OCI-LY7 (cell line): Measurements from ENCODE around the gene RTEL1. TPM values are rescaled to one million over a fixed set of nuclear protein-coding genes. Genes with fewer than 3 reads are reported as not detected.
A peak's percentile ranks its signal among the peaks of the same experiment; 100 is the strongest.

Experiments
- BruUV-seq: library from RNA; stranded (reverse); fragments of 400-500 nt; replicated peaks from 2 replicates; lab custom pipeline; 2021; lab: Mats Ljungman, UMichigan
- CTCF ChIA-PET: fragments of 300-600 bp; sonication (Branson Sonifier 250); formaldehyde crosslinking; loops from one replicate; lab custom pipeline; 2022; ENCODE audit warnings: antibody characterized with exemption; ENCODE audit not compliant: unreplicated experiment; lab: Charles Lee
- POLR2A ChIA-PET: fragments of 300-600 bp; sonication (Branson Sonifier 250); formaldehyde crosslinking; loops from one replicate; lab custom pipeline; 2022; ENCODE audit warnings: antibody characterized with exemption; lab: Charles Lee
- DNase-seq: peaks from one replicate; pipeline ENCODE4 v3.0.0-alpha.2; 2015; ENCODE audit warnings: low spot score
- H2AFZ ChIP-seq: fragments of 200-600 bp; sonication (generic), shearing (Covaris generic); 2 replicates; pipeline ENCODE4 v1.6.1; 2014; ENCODE audit warnings: mild to moderate bottlenecking, antibody characterized with exemption, low read length, moderate library complexity
- H3K27ac ChIP-seq: fragments of 200-600 bp; sonication (generic); 2 replicates; pipeline ENCODE4 v1.5.1; 2014; ENCODE audit warnings: mixed run types, low read depth, mild to moderate bottlenecking, moderate library complexity, low read length, inconsistent platforms; ENCODE audit not compliant: poor library complexity, severe bottlenecking
- H3K36me3 ChIP-seq: fragments of 200-600 bp; sonication (generic); 2 replicates; pipeline ENCODE4 v1.6.1; 2014; ENCODE audit warnings: mild to moderate bottlenecking, antibody characterized with exemption, low read length, moderate library complexity, mixed read lengths; ENCODE audit not compliant: insufficient read depth
- H3K4me1 ChIP-seq: fragments of 200-600 bp; sonication (generic); 2 replicates; pipeline ENCODE4 v1.5.1; 2014; ENCODE audit warnings: mild to moderate bottlenecking, low read length; ENCODE audit not compliant: insufficient read depth, poor library complexity, severe bottlenecking
- H3K4me2 ChIP-seq: fragments of 200-600 bp; sonication (generic); 2 replicates; pipeline ENCODE4 v1.6.1; 2014; ENCODE audit warnings: mild to moderate bottlenecking, low read length
- H3K4me3 ChIP-seq: fragments of 200-600 bp; sonication (generic); 2 replicates; pipeline ENCODE4 v1.5.1; 2014; ENCODE audit warnings: mild to moderate bottlenecking, low read depth, low read length; ENCODE audit not compliant: poor library complexity, severe bottlenecking
- H3K79me2 ChIP-seq: fragments of 200-600 bp; sonication (generic); 2 replicates; pipeline ENCODE4 v1.6.1; 2016; ENCODE audit warnings: low read depth, mild to moderate bottlenecking, low read length, moderate library complexity, mixed read lengths; ENCODE audit not compliant: insufficient read depth
- H3K9me2 ChIP-seq: fragments of 200-600 bp; sonication (generic); 2 replicates; pipeline ENCODE4 v1.6.1; 2016; ENCODE audit warnings: mild to moderate bottlenecking, low read length, mixed read lengths; ENCODE audit not compliant: insufficient read depth
- H3K9me3 ChIP-seq: fragments of 200-600 bp; sonication (generic); 2 replicates; pipeline ENCODE4 v1.6.1; 2014; ENCODE audit warnings: mild to moderate bottlenecking, mixed run types, low read length, mixed read lengths
- H4K20me1 ChIP-seq: fragments of 200-600 bp; sonication (generic); 2 replicates; pipeline ENCODE4 v1.6.1; 2014; ENCODE audit warnings: mild to moderate bottlenecking, antibody characterized with exemption, low read length, moderate library complexity, mixed read lengths; ENCODE audit not compliant: insufficient read depth
- CTCF ChIP-seq: fragments of 200-600 bp; sonication (generic); conservative IDR thresholded peaks from 2 replicates; pipeline ENCODE4 v1.5.1; 2014; ENCODE audit warnings: mild to moderate bottlenecking, antibody characterized with exemption, low read length, moderate library complexity, mixed read lengths
- EZH2phosphoT487 ChIP-seq: fragments of 200-600 bp; sonication (generic); IDR thresholded peaks from 2 replicates; pipeline ENCODE4 v1.6.1; 2018; ENCODE audit warnings: low read depth, borderline replicate concordance, mild to moderate bottlenecking, mixed run types, antibody characterized with exemption, low read length, moderate library complexity, mixed read lengths
- intact Hi-C: fragments of 100-400 bp; cut with micrococcal nuclease; formaldehyde crosslinking; loops from one replicate; pipeline ENCODE4 v1.10.0; 2022; ENCODE audit not compliant: unreplicated experiment
- total RNA-seq, 2 experiments: library from RNA; depleted of rRNA in 1 of 2; stranded (reverse); fragments of >200 nt in 1 of 2; shearing (Covaris generic) in 1 of 2; gene quantifications; 2 replicates each; pipeline ENCODE4 v1.2.3, GENCODE V29; 2014 to 2022

Gene RTEL1
- total RNA-seq, 2 experiments from 2014 or later: 22.5 to 47.2 TPM

- CTCF ChIA-PET: interaction anchor here (1.2 kb wide), 1 partner anchor 34 kb away, joined by 3 read pairs; the partner anchor contains the start of genes ARFRP1 and ZGPAT
- POLR2A ChIA-PET: interaction anchor here (0.6 kb wide), 1 partner anchor 67 kb away, joined by 3 read pairs; no protein-coding TSS in a partner anchor
- peak overlapping the region; percentile 58 for H3K27ac ChIP-seq
- no peak for TF ChIP-seq CTCF
- TF ChIP-seq EZH2phosphoT487: no peak
- no peak for DNase-seq
- no TSS peak for BruUV-seq
- peak overlapping the region; percentile 74 for H3K4me2 ChIP-seq
- H3K9me3 ChIP-seq: no peaks in the 10 kb centered on the region
- no peaks in the 10 kb centered on the region for H3K79me2 ChIP-seq
- H3K4me3 ChIP-seq: peak overlapping the region; percentile 69
- intact Hi-C loops: no loop called here
- H3K36me3 ChIP-seq: peaks cover 44% of the 10 kb centered on the region
- peaks cover 40% of the 10 kb centered on the region for H3K4me1 ChIP-seq
- H3K9me2 ChIP-seq: no peaks in the 10 kb centered on the region
- no peak overlapping the region for H2AFZ ChIP-seq
- no peaks in the 10 kb centered on the region for H4K20me1 ChIP-seq
These were observed 83.2 kb downstream of the RTEL1 start for GRCh38 chr20:63741354-63741675.

DNA sequence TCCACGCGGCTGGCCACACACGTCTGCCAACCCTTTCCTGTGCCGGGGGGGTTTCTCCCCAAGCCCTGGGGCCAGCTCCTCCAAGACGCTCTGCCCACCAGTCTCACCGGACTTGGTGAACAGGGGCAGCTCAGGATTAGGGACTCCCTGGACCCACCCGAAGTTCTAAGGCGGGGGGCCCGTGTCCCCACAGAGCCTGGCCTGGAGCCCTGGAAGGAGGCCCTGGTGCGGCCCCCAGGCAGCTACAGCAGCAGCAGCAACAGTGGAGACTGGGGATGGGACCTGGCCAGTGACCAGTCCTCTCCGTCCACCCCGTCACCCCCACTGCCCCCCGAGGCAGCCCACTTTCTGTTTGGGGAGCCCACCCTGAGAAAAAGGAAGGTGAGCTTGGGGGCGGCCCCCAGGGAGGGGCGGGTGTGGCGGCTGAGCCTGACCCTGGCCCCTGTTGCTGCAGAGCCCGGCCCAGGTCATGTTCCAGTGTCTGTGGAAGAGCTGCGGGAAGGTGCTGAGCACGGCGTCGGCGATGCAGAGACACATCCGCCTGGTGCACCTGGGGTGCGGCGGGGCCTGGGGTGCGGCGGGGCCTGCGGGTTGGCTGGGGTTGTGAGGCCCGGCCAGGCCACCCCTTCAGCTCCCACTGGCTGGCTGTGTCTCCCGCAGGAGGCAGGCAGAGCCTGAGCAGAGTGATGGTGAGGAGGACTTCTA lies 83.7 kb downstream of the RTEL1 start:
- intact Hi-C loops: no loop called here

More for the DNA sequence above, 83.7 kb downstream of the RTEL1 start:
- Histone ChIP-seq H3K4me1 (peaks cover 39% of the 10 kb centered on the region), H2AFZ (no peak overlapping the region), H3K4me3 (no peak overlapping the region), H3K79me2 (no peaks in the 10 kb centered on the region), H3K27ac (no peak overlapping the region), H4K20me1 (no peaks in the 10 kb centered on the region), H3K4me2 (no peak overlapping the region), H3K36me3 (peaks cover 41% of the 10 kb centered on the region), H3K9me3 (no peaks in the 10 kb centered on the region), H3K9me2 (no peaks in the 10 kb centered on the region)
- no peak for DNase-seq
- ChIA-PET POLR2A (no interaction called here), CTCF (interaction anchor here (0.6 to 1.2 kb wide), 2 partner anchors 34 to 1097 kb away, joined by 3 read pairs; partner anchors contain the start of genes ARFRP1 and ZGPAT)
- BruUV-seq: no TSS peak
- TF ChIP-seq EZH2phosphoT487: no peak
- no peak for TF ChIP-seq CTCF
